HS-5 (cell line): ENCODE results near the gene VAV1.
"Not testable (repeated sequence)": the region's sequence is repeated elsewhere in the genome, so short reads cannot be mapped to it uniquely, and the experiment has no call there.

Experiments used
- DNase-seq: peaks from one replicate; pipeline ENCODE4 v3.0.0-alpha.2; 2012; ENCODE audit warnings: low read depth

VAV1 gene

DNA sequence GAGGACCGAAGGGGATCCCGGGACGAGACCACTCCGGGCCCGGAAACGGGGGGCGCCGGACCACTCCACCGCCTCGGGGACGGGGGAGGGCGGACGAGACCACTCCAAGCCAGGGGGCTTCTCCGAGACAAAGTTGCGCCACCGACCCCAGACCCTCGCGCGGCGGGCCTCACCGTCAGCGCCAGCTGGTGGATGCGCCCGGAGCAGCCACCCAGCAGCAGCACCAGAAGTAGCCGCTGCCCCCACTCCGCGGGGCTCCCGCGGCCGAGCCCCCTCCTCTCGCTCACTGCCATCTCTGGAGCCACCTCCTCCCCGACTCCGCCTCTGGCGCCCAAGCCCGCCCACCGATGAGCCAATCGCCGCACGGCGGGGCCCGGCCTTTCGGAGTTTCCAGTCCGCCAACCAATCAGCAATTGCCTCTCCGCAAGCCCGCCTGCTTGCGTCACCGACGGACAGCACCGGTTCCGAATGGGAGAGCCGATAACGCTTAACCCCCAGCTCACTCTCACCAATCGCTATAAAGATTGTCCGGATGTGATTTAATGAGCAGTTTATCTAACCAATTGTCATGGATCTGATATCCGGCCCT, 35.1 kb upstream of the VAV1 start, which contains the start of gene GPR108:
GPR108 (minus strand) TSS at position 297 of the 589 bp plus-strand sequence; CDS start at position 293, 4 bp downstream.
- DNase-seq, result peak; percentile 99

DNA sequence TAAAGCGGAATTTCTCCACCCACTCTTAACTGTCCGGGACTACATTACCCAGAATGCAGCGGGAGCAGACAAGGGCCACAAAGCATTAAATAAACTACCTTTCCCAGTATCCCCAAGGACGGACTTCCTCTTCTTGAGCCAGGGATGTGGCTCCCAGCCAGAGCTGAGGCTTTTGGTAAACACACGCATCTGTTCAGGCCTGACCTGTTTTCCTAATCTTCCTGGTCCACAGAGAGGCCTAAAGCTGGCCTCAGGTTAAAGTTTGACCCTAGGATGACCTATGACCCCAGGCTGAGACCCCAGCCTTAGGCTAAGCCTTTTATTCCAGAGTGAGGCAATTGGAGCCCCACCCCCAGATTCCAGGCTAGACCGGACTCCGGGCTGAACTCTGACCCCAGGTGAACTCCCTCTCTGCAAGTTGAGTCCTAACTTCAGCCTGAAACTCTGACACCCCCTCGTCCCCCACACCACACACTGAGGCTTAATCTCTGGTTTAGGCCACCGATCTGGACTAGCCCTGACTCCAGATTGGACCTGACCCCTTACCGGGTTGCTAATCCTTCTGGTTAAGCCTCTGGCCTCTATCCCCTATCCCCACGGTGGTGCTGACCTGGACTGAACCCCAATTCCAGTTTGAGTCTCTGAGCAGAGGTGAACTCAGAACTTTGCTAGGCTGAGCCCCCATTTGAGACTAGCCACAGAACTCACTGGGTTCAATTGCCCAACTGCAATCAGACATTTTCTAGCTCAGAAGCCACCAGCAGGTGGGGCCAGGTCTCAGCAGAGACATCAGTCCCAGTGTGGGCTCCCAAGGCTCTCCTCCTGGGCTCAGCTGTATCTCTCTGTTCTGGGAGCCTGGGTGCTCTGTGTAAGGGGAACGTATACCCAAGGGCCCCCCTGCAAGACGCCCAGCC, 34.4 kb upstream of the VAV1 start:
- DNase-seq, result no peak

DNA sequence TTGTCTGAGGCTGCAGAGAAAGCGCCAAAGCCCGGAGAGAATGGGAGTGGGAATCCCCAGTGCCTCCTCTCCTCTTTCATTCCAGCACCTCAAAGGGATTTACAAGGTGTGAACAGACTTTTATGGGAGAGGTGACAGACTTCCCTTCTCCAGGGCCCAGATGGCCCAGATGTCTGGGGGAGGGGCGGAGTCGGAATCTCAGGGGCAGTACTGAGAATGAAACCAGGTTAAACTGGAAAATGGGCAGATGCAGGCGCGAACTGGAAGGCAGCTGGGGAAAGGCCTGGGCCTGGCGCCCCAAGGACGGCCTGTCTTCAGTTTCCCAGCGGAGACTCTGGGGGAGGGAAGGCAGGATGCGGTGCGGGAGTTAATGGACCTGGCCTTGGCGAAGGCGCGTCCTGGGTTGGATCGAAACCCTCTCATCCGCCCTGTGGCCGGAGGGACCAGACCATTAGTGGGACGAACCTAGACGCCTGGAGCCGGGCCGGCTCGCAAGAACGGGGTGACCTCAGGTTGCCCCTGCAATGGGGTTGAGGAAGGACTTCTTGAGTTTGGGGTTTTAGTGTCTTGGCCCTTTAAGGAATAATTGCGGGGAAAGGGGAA, 33.6 kb upstream of the VAV1 start:
- DNase-seq, result no peak

DNA sequence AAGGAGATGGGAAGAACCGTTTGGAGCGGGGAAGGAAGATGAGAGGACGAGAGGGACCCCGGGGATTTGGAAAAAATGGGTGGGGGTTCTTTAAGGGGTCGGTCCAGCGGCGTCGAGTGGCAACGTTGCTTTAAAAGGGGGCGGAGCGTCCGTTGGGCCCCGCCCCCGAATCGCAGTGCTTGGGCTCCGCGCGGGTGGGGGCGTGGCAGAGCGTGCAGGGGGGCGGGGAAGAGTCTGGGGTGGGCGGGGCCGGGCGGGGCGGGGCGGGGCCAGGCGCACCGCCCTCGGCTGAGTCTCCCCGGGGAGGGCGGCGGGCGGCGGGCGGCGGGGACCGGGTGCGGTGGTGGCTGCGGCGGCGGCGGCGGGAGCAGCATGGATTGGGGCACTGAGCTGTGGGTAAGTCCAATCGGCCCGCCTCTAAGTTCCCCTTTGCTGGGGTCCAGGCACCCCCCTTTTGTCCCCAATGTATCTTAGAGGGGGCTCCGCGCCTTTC, 33.1 kb upstream of the VAV1 start, which contains the start of gene TRIP10:
TRIP10 (plus strand) TSS at position 291 of the 493 bp plus-strand sequence; CDS start at position 373, 82 bp downstream.
- no peak for DNase-seq

DNA sequence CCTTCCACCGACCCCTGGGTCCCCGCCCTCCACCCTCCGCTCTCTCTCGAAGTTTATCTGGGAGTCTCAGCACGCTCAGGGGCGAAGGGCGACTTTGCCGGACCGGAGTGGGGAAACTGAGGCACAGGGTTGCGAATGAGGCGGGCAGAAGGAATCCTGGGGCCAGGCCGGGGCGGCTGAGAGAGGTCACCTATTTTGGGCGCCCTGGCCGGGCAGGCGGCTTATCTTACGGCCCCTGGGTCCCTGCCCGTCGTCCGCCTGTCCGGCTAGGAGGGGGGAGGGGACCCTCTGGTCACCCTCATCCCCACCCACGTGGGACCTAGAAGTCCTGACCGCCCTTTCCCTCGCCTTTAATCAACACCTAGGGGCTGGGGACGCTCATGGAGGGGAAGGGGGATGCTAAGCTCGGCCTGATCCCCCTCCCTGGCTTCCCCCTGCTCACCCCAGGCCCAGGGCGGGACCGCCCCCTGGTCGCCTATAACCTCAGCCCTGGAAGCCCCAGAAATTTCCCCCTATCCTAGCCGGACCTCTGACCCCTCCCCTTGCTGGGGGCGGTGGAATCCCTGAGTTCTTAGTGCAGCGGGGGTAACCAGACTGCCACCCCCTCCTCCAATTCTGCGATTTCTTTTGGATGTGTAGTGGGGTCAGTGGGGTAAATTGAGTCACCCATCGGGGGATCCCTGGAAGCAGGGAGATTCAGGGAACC, 32.5 kb upstream of the VAV1 start:
- no peak for DNase-seq

DNA sequence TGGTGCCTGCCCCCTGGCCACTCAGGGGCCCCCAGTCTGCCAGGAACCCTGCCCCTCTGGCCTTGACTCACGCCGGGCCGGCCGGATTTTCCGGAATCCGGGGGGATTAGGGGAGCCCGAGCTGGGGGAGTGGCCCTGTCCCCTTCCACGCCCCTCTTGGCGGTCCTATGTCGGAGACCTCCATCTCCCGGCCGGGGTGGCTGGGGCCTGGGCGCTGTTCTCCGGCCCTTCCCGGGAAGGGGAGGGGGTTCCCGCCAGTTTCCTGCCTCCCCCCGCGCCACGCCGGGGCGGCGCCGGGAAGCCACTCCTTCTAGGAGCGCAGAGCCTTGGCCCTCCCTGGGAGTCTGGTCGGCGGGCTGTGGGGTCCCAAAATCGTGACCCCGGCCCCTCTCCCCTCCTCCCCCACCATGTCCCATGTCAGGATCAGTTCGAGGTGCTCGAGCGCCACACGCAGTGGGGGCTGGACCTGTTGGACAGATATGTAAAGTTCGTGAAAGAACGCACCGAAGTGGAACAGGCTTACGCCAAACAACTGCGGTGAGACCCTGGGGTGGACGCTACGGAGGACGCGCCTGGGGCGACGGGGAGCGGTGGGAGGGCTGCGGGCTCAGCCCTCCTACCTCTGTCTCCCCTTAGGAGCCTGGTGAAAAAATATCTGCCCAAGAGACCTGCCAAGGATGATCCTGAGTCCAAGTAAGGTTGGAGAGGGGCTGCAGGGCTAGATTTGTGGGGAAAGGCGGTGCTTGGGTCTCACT, 31.7 kb upstream of the VAV1 start:
- DNase-seq, result no peak

DNA sequence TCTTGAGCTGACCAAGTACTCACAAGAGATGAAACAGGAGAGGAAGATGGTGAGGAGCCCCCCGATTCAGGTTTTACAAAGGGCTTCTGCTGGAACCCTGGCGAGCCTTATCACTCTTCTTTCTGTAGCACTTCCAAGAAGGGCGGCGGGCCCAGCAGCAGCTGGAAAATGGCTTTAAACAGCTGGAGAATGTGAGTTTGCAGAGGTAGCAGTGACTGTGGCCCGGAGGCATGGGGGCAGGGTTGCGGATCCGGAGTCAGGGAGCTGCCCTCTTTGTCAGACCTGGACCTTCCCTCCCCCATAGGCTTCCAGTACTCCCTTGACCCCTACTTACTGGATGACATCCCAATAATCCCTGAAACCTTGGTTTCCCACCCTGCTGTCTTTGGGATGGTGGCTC, 29.4 kb upstream of the VAV1 start:
- no peak for DNase-seq

DNA sequence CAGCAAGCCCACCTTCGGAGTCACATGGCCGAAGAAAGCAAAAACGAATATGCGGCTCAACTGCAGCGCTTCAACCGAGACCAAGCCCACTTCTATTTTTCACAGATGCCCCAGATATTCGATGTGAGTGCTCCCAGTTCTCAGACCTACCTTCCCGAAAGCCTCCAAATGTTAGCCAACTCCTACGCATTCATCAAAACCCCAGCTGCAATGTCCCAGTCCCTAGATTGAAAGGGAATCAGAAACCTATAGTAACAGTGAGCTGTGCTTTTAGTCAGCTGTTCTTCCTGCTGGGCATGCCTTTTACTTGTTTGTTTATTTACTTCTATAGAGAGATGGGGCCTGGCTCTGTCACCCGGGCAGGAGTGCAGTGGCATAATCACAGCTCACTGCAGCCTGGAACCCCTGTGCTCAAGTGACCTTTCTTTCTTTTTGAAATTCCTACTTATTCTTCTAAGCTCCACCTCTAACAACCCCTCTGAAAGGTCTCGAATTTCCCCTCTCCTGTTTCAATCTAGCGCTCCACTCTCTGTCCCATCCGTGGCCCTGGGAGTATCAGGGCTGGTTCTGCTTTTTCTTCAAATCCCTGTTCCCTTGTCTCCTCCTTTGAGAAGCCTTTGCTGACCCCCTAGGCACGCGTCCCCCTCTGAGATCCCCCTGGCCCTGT, 28.7 kb upstream of the VAV1 start:
- DNase-seq, result no peak

DNA sequence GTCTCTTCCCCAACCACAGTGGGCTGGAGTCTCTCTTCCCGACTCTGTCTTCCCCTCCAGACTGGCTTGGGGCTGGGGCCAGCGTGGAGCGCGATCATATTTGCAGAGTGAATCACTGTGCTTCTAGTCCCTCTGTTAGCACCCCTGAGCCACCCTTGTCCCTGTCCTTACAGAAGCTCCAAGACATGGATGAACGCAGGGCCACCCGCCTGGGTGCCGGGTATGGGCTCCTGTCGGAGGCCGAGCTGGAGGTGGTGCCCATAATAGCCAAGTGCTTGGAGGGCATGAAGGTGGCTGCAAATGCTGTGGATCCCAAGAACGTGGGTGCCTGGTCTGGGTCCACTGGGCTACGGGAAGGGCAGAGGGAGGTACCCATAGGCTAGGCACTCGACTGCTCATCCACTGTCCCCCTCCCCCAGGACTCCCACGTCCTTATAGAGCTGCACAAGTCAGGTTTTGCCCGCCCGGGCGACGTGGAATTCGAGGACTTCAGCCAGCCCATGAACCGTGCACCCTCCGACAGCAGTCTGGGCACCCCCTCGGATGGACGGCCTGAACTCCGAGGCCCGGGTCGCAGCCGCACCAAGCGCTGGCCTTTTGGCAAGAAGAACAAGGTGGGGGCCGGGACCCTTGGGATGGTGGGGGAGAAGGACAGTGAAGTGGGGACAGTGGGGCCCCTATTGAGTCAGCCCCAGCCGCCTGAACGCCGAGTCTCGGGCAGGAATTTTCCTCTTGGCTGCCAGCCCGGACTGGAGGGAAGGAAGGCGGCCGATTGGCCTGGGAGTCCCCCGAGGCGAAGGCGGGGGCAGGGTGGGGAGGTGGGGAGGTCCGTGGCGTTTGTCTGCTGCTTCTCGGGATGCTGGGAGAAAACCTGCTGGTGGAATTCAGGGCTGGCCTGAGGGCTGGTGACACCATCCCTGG, 27.9 kb upstream of the VAV1 start:
- DNase-seq, result no peak

DNA sequence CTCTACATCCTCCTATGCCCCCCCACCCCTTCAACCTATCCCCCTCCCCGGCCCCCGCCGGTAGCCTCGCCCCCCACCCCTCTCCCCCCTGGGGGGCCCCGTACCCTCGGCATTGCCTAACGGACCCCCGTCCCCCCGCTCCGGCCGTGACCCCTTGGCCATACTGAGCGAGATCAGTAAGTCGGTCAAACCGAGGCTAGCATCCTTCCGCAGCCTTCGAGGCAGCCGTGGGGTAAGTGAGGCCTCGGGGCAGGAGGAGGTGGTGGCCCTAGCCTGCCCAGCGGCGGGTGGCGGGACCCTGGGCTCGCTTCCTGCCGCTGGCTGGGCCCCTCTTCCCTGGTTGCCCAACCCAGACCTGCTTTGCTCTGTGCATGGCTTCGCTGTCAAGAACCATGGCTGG, 26.5 kb upstream of the VAV1 start:
- DNase-seq, result no peak

DNA sequence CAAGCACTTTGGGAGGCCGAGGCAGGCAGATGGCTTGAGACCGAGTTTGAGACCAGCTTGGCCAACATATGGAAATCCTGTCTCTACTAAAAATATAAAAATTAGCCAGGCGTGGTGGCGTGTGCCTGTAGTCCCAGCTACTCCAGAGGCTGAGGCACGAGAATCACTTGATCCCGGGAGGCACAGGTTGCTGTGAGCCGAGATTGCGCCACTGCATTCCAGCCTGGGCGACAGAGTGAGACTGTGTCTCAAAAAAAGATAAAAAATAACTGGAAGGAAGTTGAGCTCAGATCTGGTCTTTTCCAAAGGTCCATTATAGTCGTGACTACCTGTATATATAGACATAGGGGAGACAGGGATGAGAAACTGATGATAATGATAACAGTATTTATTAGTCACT, 24.0 kb upstream of the VAV1 start:
- not testable (repeated sequence) for DNase-seq

DNA sequence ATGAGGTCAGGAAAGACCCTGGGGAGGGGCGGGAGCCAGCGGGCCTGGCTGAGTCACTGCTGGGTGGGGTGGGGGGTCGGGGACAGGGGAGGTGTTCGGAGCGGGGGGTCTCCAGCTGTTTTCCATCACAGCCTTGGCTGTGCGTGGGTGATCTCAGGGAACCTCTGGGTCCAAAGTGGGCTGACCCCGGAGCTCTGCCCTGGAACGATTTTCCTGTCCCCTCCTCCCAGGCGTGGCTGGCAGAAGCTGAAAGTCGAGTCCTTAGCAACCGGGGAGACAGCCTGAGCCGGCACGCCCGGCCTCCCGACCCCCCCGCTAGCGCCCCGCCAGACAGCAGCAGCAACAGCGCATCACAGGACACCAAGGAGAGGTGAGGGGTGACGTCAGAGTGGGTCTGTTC, 22.4 kb upstream of the VAV1 start:
- DNase-seq, result no peak

DNA sequence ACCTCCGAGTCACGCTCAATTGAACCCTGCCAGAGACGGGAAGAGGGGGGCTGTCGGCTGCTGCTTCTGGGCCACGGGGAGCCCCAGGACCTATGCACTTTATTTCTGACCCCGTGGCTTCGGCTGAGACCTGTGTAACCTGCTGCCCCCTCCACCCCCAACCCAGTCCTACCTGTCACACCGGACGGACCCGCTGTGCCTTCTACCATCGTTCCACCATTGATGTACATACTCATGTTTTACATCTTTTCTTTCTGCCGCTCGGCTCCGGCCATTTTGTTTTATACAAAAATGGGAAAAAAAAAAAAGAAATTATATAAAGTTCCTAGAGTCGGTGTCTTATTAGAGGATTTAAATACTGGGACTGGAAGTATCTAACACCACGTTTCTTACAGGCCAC, 21.3 kb upstream of the VAV1 start:
- DNase-seq, result no peak

DNA sequence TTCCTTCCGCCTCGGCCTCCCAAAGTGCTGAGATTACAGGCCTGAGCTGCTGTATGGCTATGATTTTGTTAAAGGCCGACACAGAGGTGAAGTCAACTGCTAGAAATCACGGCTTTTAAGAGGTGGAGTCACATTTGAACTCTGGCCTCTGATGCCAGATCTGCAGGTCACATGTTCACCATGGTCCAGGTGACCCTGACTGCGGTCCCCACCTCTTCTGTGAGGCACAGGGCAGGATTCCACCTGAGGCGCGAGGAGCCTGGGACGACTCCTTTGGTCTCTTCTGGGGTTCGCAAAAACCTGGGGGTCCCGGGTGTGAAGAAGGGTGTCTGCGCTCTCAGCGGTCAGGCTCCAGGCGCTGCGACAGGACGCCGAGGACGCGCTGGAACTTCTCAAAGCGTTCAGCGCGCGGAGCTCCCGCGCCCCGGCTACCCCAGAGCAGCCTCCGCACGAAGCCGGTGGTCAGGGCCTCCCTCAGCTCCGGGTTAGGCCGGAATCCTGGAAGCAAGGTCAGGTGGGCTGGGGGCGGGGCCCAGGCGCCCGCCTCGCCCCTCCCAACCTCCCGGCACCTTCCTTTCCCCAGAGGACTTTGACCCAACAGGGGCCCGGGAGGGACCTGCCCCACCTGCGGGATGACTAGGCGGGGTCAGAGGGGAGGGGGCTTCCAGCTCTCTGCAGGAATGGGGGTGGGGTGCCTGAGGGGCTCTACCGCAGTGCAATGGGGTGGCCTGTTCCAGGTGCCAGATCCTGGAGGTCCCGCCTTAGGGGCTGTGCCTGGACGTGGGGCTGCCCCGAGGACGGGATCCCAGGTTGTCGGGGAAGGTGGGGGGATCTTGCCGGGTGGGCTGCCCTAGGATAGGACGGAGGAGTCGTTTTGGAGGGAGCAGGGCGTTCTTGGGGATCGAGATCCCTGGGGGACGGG, 20.0 kb upstream of the VAV1 start:
- DNase-seq, result no peak

DNA sequence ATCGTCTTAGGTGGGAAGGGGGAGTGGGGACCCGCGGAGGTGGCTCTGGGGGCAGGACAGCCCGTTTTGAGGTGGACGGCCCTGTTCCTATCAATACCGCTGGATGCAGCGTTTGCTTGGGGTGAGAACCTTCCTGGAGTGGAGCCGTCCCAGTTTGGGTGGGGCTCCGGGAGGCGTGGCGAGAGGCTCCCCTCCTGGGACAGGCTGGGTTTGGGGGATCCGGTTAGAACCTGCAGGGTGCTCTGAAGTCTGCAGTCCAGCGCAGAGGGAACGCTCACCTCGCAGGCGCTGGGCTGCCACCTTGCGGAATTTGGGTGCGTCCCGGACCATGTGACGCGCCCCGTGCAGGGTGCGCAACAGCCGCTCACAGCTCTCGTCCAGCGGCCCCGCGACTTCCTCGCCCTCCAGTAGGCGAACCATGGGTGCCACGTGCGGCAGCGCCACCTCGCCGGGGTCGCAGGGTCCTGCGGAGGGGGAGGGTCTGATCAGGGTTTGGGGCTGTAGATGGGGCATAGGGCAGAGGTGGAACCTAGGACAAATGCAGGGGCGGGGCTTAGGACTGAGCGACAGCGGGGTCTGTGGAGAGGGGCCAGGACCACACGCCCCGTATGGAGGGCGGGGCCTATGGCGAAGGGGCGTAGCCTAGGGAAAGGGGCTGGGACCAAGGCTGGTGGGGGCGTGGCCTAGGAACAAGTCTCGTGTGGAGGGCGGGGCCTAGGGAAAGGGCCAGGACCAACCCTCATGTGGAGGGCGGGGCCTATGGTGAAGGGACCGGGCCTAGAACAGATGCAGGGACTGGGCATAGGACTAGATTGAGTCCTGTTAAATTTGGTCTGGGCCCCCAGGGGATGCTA, 19.1 kb upstream of the VAV1 start:
- no peak for DNase-seq

DNA sequence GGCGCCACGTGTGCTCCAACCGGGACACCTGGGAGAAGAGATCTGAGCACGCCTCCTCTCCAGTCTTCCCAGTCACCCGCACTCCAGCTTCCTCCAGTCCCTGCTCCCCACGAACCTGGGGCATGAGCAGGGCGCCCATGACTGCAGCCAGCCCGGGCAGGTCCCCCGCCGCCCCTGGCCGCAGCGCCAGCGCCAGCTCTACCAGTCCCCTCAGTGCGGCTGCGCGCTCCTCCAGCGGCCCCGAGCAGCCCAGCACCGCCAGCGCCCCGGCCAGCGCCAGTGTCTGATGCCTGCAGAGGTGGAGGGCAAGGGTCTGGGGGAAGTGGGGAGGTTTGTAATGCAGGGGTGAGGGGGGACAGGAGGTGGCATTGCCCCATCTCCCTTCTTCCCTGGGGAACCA, 18.4 kb upstream of the VAV1 start:
- no peak for DNase-seq

DNA sequence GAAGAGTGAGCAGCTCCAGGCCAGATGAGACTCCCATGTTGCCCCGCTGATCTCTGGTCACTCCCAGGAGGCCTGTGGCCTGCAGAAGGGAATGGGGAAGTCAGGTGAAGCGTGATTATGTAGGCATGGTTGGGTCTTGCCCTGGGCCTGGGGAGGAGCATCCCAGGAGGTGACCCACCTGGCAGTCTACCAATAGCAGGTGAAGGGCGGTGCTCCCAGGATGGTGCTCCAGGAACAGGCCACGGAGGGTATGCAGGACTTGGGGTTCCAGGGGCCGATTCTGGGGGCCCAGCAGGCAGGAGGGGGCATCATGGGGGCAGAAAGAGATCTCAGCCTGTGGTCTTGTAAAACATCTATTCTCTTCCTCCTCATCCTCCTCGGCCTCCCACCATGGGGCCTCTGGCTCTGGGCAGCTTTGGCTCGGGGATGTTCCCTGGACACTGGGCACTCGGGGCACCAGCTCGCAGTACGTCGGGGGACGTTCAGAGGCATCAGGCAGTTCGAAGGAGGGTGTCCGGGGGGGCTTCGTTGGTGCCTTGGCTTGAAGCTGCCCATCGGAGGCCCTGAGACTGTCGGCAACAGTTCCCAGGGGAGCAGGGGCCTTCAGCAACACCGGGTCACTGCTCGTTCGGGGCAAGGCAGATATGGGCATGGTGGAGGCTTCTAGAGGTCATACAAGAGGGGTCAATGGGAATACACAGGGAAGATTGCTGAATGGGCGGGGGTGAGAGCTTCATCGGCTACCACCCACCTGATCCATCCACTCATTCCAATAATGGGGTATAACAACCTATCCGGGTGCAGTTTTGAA, 17.6 kb upstream of the VAV1 start:
- DNase-seq, result no peak
